GM21381 (cell line): ENCODE data around the gene TRIM43B.
"Not testable (repeated sequence)": the region's sequence is repeated elsewhere in the genome, so short reads cannot be mapped to it uniquely, and the experiment has no call there.

Experiments
- ATAC-seq: cut with Tn5 transposase; IDR thresholded peaks from one replicate; pipeline ENCODE4 v1.9.1; 2021; ENCODE audit warnings: mild to moderate bottlenecking, moderate library complexity; ENCODE audit not compliant: unreplicated experiment

Gene TRIM43B

GRCh38 chr2:95434507-95435076, 50.0 kb downstream of the TRIM43B start:
- not testable (repeated sequence) for ATAC-seq

GRCh38 chr2:95433973-95434372, 50.6 kb downstream of the TRIM43B start:
- ATAC-seq = not testable (repeated sequence)

- not testable (repeated sequence) for ATAC-seq
These were observed 51.2 kb downstream of the TRIM43B start for GRCh38 chr2:95433373-95433772.

DNA sequence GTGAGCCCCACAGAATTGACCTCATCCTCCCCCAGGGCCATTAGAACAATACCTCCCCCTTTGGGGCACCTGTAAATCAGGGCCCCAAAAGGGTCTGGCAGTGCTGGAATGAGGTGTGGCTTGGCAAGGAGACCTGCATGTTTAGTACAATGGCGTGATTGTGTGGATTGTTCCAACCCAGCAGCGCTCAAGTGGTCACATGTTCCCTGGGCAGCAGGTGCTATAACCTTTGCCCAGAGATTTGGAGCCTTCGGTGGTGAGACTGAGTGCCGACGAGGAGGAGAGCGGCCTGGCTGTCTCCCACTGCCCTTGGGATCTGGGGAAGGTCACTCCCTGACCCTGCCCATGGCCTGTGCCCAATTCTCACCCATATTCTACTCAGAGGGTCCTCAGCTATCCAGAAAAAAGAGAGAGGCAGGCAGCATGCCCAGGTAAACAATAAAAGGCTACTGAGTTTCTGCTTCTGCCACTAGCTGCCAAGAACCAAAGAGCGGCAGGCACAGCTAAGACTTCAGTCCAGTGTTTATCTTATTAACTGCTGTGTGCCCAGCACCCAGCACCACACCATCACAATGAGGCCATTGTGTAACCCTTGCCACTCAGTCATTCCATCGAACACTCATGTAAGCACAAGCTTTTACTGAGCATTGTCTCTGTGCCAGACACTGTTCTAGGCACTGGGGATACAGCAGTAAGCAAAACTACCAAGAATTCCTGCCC, 54.6 kb downstream of the TRIM43B start:
- ATAC-seq = not testable (repeated sequence)

DNA sequence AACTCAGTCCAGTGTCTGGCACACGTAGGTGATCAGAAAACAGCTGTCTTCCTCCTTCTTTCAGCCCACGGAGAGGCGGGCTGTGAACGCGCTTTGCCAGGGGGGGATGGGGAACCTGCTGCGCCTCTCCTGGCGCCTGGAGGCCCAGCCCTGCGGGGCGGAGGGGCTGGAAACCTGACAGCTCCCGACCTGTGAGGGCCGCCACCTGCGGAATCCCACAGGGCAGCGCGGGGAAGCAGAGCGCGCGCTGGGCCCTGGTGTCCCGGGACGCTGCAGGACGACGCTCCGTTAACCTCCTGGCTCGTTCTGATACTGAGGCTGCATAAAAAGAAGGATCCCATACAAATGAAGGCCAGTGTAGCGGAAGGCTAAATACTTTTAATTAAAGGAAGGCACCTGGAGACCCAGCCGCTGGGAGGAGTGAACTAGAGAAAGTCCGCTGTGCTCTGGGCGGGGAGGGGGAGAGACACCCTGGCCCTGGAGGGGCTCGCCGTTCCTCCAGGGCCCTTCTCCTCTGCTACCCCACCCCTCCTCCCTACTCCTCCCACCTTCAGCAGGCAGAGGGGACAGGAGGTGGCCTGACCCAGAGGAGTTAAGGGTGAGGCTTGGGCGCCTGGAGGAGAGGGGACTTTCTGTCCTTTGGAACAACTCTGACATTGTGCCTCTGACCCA, 57.2 kb downstream of the TRIM43B start:
- ATAC-seq = not testable (repeated sequence)
